ENCODE results near the gene CDKN2D.
A peak's percentile ranks its signal among the peaks of the same experiment; 100 is the strongest.

CDKN2D gene

DNA sequence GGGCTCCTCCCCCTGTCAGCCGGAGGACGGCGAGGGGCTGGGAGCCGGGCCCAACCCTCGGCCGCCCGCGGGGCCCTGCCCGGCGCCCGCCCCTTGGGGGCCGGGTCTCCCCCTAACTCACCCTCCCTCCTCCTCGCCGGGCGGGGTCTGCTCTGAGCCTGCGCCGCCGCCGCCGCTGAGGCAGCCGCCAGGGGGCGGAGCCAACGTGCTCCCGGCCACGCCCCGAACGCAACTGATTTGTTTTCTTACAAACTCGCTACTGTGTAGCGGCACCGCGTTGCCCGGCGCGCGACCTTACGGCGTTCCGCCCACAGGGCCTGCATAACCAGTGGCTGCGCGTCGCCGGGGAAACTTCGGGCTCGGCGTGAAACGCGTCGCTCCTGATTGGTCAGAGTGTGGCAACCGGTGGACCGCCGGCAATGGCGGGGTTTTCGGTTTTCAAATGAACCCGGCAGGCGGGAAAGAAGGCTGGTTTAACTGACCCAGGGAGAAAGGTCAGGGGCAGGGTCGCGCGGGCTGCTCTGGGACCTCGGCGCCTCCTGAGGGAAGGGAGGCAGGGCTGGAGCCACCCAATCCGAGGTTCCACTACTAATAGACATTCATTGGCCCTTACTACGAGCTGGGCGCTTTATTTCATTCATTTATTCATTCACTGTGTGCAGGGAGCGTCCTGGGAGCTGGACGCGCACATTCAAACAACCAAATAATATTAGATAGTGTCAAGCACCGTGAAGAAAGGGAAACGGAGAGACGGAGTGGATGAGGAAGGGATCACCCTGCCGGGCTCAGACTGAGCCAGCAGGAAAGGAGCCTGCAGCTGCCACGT is at the start of gene CDKN2D:
CDKN2D (minus strand) TSS at position 154 of the 826 bp plus-strand sequence. CDS start 326 bp downstream, outside the sequence.
- peak; percentile 99 for DNase-seq

DNA sequence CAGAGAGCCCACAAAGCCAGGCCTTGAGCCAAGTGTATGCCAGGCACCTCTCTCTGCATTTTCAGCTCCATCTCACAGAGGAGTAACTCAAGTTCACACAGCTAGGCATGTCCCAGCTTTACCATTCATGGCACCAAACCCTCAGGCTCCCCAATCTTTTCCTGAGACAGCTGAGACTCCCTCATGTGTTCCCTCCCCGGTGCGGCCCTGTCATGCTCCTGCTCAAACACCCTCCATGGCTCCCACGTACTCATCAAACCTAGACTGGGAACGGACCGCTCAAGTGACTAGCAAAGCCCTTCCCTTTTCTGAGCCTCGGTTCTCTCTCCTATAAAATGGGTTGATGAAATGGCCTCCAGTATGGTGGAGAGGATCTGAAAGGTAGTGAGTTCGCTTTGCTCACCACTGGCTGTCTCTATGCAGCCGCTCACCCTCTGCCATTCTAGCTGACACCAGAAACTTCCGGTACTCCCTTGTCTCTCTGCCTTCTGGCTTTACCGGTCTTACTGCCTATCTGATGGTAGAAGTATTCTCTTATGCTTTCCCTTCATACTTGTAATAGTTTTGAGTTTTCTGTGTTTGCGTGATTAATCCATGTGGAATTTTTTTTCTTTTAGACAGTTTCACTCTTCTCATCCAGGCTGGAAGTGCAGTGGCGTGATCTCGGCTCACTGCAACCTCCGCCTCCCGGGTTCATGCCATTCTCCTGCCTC is 48.8 kb upstream of the CDKN2D start:
- no peak for DNase-seq

DNA sequence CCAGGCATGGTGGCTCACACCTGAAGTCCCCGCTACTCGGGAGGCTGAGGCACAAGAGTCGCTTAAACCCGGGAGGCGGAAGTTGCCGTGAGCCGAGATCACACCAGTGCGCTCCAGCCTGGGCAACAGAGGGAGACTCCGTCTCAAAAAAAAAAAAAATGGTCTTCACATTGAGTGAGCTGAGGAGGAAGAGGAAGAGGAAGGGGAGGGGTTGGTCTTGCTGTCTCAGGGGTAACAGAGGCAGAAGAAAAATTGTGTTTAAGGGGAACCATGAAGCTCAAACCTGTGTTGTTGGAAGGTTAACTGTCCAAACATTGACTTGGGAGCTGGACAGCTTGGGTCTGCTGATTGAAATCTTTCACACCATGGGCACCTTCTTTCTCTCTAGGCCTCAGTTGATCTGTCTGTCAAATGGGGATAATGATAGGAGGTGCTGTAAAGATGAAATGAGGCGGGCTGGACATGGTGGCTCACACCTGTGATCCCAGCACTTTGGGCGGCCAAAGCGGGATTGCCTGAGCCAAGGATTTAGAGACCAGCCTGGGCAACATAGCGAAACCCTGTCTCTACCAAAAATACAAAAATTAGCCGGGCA is 46.7 kb upstream of the CDKN2D start:
- no peak for DNase-seq

DNA sequence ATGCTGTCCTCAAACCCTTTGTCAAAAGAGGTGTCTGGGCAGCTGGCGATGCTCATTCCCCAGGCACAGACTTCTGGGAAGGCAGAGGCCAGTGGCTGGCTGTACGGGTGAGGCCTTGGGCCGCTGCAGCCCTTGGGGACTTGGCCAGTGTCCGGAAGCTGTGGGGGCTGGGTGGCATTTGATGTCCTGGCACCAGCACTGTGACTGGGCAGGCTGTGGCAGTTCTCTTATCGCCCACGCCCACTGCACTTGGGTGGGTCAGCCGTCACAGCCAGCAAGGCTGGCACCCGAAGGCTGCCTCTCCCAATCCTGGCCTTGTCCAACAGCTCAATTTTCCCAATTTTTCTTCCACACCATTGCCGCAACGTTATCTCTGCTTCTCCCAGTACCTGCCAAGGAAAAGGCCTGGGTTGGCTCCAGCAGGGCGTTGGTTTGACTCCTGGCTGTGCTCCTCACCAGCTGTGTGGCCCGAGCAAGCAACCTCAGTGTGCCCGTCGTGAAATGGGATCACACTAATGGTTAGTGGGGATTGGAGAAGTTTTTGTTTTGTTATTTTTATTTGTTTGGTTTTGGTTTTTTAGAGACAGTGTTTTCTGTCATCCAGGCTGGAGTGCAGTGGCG is 43.8 kb upstream of the CDKN2D start:
- DNase-seq = peak; percentile 41 to 70

DNA sequence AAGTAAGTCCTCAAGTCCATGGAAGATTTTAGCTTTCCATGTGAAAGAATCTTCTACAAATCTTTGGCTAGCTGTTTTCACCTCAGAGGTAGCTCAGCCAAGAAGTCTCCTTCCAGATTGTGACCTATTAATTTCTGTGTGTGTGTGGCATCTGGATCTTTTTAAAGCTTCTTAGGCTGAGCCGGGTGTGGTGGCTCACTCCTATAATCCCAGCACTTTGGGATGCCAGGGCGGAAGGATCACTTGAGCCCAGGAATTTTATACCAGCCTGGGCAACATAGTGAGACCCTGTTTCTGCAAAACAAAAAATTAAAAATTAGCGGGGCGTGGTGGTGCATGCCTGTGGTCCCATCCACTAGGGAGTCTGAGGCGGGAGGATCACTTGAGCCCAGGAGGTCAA is 43.1 kb upstream of the CDKN2D start:
- no peak for DNase-seq

DNA sequence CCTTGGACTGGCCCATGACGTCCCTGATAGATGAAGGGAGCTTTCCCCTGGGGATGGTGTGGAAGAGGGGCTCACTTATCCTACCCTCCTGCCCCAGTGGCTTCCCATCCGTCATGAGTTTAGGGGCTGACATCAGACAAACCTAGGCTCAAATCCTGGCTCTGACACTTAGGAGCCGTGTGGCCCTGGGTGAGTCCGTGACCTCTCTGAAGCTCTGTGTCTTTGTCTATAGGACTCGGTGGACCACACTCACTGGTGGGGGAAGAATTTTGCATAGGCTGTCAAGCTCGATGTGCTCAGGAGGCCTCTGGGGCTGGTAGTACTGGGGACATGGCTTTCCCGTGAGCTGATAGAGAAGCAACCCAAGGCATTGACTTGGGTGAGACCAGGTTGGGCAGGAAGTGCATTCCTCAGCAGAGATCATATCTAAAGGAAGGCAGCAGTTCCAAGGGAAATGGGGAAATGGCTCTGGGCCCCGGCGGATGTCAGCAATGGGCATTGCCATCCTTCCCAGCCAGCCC is 35.7 kb upstream of the CDKN2D start:
- no peak for DNase-seq

DNA sequence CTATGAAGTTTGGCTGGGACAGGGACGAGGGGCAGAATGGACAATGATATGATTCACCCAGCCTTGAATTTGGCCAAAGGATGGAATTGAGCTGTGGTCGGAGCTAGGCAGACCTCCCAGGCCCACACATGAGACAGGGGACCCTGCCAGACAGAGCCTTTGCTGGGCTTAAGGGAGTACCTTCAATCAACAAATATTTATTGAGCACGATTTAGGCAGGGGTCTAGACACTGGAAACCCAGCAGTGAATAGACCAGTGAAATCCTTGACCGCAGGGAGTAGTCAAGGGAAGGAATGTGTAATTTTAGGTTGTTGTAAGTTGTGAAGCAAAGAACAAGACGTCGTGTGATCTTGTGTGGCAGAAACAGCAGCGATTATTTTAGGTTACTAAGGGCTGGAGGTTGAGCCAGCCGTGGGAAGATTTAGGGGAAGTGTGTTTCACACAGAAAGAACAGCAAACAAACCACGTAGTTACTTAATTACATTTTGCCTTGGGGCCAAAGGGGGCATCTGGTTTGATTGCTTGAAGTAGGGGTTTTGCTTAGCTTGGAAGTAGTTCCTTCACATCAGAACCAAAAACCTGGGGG is 35.2 kb upstream of the CDKN2D start:
- DNase-seq = peak; percentile 3 to 11

DNA sequence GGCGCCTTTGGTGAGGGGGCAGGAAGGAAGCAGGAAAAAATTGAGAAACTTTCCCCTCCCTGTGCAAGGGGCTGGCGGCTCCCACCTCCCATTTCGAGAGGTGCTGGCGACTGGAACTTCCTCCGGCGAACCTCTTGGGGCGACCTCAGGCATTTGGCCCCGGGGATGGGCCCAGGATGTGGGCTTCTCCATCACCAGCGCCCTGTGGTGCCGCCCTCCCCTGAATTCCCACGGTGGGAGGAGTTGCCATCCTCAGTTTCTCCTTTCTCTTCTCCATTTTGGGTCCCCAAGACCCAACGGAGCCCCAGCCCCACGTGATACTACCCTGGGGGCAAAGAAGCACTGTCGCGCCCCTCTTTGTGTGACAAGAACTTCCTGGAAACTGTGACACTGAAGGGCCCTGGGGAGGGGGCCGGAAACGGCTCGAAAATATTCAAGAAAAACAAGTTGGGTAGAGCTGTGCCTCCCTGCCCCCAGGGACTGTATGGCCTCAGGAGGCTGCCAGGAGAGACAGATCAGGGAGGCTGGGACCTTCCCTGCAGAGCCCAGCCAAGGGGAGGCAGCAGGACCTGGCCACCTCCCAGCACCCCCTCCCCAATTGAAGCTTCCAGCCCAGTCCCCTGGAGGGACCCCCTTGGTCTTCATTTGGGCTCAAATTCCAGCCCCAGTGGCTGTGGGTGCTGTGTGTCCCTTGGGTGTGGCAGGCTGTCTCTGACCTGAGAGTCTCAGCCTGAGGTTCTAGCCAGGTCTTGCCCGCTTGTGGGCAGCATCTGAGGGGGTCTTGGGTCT is 34.5 kb upstream of the CDKN2D start:
- no peak for DNase-seq

DNA sequence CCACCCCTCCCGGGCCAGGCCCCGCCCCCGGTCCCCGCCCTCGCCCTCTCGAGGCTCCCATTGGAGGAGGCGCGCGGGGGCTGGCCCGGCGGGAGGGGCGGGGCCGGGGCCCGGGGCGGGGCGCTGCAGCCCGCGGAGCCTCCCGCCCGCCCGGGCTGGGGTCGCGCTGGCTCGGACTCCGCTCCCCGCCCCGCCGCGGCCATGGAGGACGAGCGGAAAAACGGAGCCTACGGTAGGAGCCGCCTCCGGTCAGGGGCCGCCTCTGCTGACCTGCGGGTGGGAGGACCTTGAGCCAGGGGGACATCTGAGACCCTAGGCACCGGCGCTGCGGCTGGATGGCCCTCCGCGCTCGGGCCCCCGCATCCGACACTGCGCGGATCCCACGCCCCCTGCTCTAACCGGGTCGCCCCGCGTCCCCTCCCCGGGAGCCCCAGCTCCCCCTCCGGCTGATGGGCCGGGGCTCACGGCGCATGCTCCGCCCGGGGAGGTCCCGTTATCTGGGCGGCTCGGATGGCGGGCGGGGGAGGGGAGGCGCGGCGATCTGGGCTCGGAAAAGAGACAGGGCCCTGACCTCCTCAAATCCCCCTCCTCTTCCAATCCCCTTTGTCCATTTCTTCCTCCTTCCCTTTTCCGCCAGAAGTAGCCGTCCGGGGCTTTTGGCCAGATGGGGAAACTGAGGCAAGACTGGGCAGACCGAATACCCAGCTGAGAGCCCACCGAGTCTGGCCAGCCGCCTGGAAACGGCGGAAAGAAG is 33.7 kb upstream of the CDKN2D start:
- DNase-seq = peak; percentile 68 to 80

DNA sequence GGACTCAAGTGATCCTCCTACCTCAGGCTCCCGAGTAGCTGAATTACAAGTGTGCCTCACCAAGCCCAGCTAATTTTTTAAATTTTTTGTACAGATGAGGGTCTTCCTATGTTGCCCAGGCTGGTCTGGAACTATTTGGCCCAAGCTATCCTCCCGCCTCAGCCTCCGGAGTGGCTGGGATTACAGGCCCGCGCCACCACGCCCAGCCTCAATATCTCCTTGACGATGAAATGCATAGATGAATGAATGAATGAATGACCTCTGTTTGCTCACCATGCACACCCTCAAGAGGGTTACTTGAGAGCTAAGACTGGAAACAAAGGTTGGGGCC is 33.2 kb upstream of the CDKN2D start:
- no peak for DNase-seq

DNA sequence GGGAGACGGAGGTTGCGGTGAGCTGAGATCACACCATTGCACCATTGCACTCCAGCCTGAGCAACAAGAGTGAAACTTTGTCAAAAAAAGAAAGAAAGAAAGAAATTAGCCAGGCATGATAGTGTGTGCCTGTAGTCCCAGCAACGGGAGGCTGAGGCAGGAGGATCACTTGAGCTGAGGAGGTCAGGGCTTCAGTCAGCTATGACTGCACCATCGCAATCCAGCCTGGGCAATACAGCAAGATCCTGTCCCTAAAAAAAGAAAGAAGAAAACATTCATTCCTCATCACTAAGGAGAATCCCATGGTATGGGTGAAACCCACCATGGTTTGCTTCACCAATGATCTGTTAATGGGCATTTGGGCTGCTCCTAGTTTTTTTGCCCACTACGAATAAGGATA is 31.4 kb upstream of the CDKN2D start:
- DNase-seq = no peak

DNA sequence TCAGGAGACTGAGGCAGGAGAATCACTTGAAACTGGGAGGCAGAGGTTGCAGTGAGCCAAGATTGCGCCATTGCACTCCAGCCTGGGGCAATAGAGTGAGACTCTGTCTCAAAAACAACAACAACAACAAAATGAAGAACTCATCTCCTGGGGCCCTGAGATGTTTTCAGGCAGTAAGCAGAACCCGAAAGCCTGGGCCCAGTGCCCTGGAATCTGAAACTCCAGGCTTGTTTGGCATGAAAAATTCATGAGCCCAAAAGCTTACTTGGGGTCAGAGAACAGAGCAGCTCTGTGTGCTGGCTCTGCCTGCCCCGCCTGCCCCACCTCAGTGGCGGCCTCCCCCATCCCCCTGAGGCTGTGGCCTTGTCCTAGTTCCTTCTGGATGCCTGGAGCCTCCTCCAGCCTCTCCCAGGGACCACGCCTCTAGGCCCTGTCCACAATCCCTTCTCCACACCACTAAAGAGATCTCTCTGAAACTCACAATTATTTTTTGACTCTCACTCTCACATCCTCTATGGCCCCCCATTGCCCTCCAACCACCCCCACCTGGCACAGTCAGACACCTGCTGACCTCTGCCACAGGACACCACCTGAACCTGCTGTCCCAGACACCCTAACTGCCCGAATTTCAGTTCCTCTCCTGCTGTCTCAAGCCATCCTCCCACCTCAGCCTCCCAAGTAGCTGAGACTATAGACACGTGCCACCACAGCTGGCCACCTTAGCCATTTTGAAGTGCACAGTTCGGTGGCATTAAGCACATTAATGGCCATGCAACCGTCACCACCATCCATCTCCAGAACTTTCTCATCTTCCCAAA is 25.2 kb upstream of the CDKN2D start:
- DNase-seq = peak; percentile 41 to 51

DNA sequence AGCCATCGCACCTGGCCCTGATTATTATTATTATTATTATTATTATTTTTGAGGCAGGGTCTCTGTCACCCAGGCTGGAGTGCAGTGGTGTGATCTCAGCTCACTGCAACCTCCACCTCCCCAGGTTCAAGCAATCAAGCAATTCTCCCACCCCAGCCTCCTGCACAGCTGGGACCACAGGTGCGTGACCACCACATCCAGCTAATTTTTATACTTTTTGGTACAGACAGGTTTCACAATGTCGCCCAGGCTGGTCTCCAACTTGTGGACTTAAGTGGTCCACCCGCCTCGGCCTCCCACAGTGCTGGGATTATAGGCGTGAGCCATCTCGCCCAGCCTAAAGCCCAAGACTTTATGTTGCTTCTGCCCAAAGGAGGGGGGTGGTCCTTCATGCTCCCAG is 24.4 kb upstream of the CDKN2D start:
- DNase-seq = no peak

DNA sequence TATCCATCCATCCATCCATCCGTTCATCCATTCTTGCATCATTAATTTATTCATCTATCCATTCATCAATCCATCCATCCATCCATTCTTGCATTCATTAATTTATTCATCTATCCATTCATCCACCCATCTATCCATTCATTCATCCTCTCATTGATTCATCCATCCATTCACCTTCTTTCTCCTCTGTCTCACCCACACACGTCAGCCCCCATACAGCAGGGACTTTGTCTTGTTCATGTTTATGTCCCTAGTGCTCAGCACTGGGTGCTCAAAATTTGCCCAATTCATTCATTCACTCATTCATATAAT is 19.0 kb upstream of the CDKN2D start:
- no peak for DNase-seq

DNA sequence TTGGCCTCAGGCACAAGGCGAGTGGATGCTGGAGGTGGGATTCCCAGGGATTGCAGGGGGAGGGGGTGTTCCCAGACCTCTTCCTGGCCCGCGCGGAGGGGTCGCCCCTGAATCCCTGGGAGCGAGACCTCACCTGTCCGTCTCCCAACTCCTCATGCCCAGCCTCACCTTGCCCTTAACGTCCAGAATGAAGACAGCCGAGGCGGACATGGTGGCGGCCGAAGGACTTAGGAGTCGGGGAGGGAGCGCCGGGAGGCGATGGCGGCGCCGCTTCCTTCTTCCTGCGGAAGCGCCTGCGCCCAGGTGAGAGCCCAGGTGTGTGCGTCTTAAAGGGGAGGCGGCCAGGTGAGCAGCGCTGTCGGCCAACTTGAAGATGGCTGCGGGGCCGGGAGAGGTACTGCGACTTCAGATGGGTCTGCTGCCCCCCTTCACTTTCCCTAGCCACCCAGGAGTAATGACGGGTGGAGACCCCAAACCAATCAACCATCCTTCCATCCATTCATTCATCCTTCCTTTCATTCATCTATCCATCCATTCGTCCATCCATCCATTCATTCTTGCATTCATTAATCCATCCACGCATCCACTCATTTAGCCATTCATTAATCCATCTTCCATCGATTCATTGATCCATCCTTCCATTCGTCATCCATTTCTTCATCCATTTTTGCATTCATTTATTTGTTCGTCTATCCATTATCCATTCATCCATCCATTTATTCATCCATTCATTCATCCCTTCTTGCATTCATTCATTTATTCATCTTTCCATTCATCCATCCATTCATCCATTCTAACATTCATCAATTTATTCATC is 18.5 kb upstream of the CDKN2D start, which contains the start of gene AP1M2:
AP1M2 (minus strand) TSS at position 291 of the 817 bp plus-strand sequence; CDS start at position 210, 81 bp downstream.
- DNase-seq = no peak

DNA sequence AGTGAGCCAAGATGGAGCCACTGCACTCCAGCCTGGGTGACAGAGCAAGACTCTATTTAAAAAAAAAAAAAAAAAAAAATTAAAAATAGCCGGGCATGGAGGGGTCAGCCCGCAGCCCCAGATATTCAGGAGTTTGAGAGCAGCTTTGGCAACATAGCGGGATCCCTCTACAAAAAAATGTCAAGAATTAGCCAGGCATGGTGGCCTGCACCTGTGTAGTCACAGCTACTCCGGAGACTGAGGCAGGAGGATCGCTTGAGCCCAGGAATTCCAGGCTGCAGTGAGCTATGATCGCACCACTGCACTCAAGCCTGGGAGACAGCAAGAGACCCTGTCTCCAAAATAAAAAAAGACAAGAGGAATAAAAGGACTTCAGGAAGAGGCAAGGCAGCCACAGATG is 17.6 kb upstream of the CDKN2D start:
- DNase-seq = no peak

DNA sequence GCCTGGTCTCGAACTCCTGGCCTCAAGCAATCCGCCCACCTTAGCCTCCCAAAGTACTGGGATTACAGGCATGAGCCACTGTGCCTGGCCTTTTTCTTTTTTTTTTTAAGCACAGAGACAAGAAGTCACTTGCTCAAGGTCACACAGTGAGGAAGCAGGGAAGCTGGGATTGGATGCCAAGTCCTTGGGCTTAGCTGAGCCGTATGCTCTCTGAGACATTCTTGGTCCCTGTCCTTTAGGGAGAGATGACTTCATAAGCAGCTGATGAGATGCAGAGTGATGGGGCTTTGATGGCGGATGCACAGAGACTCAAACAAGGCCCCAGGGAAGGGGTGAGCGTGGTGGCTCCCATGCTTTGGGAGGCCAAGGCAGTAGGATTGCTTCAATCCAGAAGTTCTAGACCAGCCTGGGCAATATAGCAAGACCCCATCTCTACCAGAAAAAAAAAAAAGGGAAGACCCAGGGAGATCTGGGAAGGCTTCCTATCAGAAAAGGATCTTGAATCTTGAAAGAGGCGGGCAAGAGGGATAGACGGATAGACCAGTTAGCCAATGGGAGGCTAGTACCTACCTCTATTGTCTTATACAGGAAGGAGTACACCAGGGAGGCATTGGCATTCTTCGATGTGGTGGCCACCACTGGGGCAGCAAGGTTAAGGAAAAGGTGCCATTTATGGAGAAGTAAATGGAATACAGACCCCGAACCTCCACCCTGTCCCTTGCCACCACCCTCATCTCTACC is 14.4 kb upstream of the CDKN2D start:
- no peak for DNase-seq

DNA sequence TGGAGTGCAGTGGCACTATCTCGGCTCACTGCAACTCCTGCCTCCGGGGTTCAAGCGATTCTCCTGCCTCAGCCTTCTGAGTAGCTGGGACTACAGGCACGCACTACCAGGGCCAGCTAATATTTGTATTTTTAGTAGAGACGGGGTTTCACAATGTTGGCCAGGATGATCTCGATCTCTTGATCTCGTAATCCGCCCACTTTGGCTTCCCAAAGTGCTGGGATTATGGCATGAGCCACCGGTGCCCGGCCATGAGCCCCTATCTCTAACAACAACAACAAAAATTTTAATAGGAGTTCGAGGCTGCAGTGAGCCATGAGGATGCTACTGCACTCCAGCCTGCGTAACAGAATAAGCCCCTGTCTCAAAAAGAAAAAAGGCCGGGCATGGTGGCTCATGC is 13.3 kb upstream of the CDKN2D start:
- DNase-seq = no peak

Measured in hippocampal formation (tissue), 2 donors.